HepG2 (cell line): ENCODE results near the gene TP53I3. TPM values are rescaled to one million over a fixed set of nuclear protein-coding genes. Genes with fewer than 3 reads are reported as not detected.
A peak's percentile ranks its signal among the peaks of the same experiment; 100 is the strongest.

ENCODE experiments used
- ATAC-seq: fragments of 200-7000 bp; cut with Tn5 transposase; 3 replicates; pipeline ENCODE4 v1.9.1; 2020; ENCODE audit warnings: mild to moderate bottlenecking, moderate library complexity
- BruUV-seq: library from RNA; stranded (reverse); fragments of 400-500 nt; replicated peaks from 2 replicates; lab custom pipeline; 2021; lab: Mats Ljungman, UMichigan
- CTCF ChIA-PET: fragments of 300-600 bp; formaldehyde crosslinking; extraction: SDS; loops from one replicate; lab custom pipeline; 2021; ENCODE audit warnings: low total read pairs, inconsistent platforms, low intra/inter-chr PET ratio; lab: Yijun Ruan, JAX
- POLR2A ChIA-PET: fragments of 350-600 bp; sonication (Branson Sonifier 250); formaldehyde crosslinking; loops from one replicate; lab custom pipeline; 2020; ENCODE audit warnings: antibody characterized with exemption, inconsistent platforms; lab: Yijun Ruan, JAX
- DNase-seq: peaks from one replicate; pipeline ENCODE4 v3.0.0-alpha.2; 2015; ENCODE audit warnings: low spot score
- FAIRE-seq: peaks from 3 replicates; lab custom pipeline; 2011; peaks lifted over from hg19 to GRCh38; lab: Jason Lieb, UNC
- H2AFZ ChIP-seq: one replicate; pipeline ENCODE4 v1.6.1; 2011; ENCODE audit warnings: low read length, inconsistent platforms
- H3K27ac ChIP-seq: fragments of 300-600 bp; 3 replicates; pipeline ENCODE4 v1.8.0; 2011; ENCODE audit warnings: mixed run types, mild to moderate bottlenecking, mixed read lengths, low read length, inconsistent platforms; ENCODE audit not compliant: insufficient read depth; ENCODE audit errors: extremely low read length
- H3K27me3 ChIP-seq, 2 experiments: fragments of 200-600 bp in 1 of 2; 2 replicates in 1 of 2; 3 replicates in 1 of 2; pipeline versions ENCODE4 v1.6.0 to v1.8.0; 2011; ENCODE audit warnings: low read length in 2 of 2, mild to moderate bottlenecking in 2 of 2, moderate library complexity in 2 of 2, inconsistent platforms in 1 of 2; ENCODE audit not compliant: insufficient read depth in 2 of 2, control insufficient read depth in 1 of 2
- H3K36me3 ChIP-seq, 2 experiments: fragments of 200-600 bp in 1 of 2; replicated peaks in 1 of 2; 2 replicates in 1 of 2; 3 replicates in 1 of 2; pipeline versions ENCODE4 v1.5.1 to v1.8.0; 2011; ENCODE audit warnings: low read length in 2 of 2, inconsistent platforms in 1 of 2; ENCODE audit not compliant: insufficient read depth in 2 of 2, control insufficient read depth in 1 of 2
- H3K4me1 ChIP-seq: 2 replicates; pipeline ENCODE4 v1.5.1; 2012; ENCODE audit warnings: low read length, inconsistent platforms; ENCODE audit not compliant: insufficient read depth
- H3K4me2 ChIP-seq: 2 replicates; pipeline ENCODE4 v1.6.0; 2011; ENCODE audit warnings: low read depth, low read length, inconsistent platforms
- H3K4me3 ChIP-seq, 3 experiments: fragments of 200-600 bp in 1 of 3; sonication (generic), shearing (Covaris generic) in 1 of 3; replicated peaks in 1 of 3; 2 replicates each; pipeline ENCODE4 v1.5.1; 2011 to 2016; ENCODE audit warnings: low read length in 3 of 3, inconsistent platforms in 2 of 3, low read depth in 2 of 3, mild to moderate bottlenecking in 2 of 3, control low read depth in 1 of 3, mixed read lengths in 1 of 3; ENCODE audit not compliant: insufficient read depth in 1 of 3
- H3K79me2 ChIP-seq: one replicate; pipeline ENCODE4 v1.6.1; 2011; ENCODE audit warnings: low read length, inconsistent platforms; ENCODE audit not compliant: insufficient read depth
- H3K9ac ChIP-seq: 2 replicates; pipeline ENCODE4 v1.6.0; 2011; ENCODE audit warnings: mild to moderate bottlenecking, low read depth, low read length, inconsistent platforms; ENCODE audit not compliant: insufficient read depth
- H3K9me3 ChIP-seq: 2 replicates; pipeline ENCODE4 v1.5.1; 2012; ENCODE audit warnings: mild to moderate bottlenecking, low read length
- H4K20me1 ChIP-seq: 2 replicates; pipeline ENCODE4 v1.6.0; 2011; ENCODE audit warnings: inconsistent platforms, mild to moderate bottlenecking, low read length, moderate library complexity; ENCODE audit not compliant: insufficient read depth
- ATF6 ChIP-seq: sonication (generic); formaldehyde crosslinking; conservative IDR thresholded peaks from 2 replicates; pipeline ENCODE4 v1.4.0; 2020; ENCODE audit warnings: missing genetic modification reagents
- CTCF ChIP-seq: sonication (generic); formaldehyde crosslinking; IDR thresholded peaks from 2 replicates; pipeline ENCODE4 v1.5.0; 2020; ENCODE audit warnings: mild to moderate bottlenecking, missing genetic modification reagents, moderate library complexity
- KDM5B ChIP-seq: sonication (generic); formaldehyde crosslinking; IDR thresholded peaks from 2 replicates; pipeline ENCODE4 v1.4.0; 2020; ENCODE audit warnings: missing genetic modification reagents, mild to moderate bottlenecking, borderline replicate concordance
- NONO ChIP-seq, 2 experiments: fragments of 450-650 bp in 1 of 2; sonication (generic) in 1 of 2; formaldehyde crosslinking in 1 of 2; IDR thresholded peaks in 1 of 2; conservative IDR thresholded peaks in 1 of 2; 2 replicates each; pipeline versions ENCODE4 v1.6.1 to v1.8.0; 2017 to 2022; ENCODE audit warnings: mild to moderate bottlenecking in 1 of 2, missing genetic modification reagents in 1 of 2, moderate library complexity in 1 of 2
- PAWR ChIP-seq: sonication (generic); formaldehyde crosslinking; IDR thresholded peaks from 2 replicates; pipeline ENCODE4 v1.4.0; 2020; ENCODE audit warnings: missing genetic modification reagents, mild to moderate bottlenecking, borderline replicate concordance
- ZBTB2 ChIP-seq: sonication (generic); formaldehyde crosslinking; IDR thresholded peaks from 2 replicates; pipeline ENCODE4 v1.8.0; 2022; ENCODE audit warnings: low read depth, missing genetic modification reagents
- ZKSCAN8 ChIP-seq: IDR thresholded peaks from 2 replicates; pipeline ENCODE4 v1.6.1; 2016; ENCODE audit warnings: borderline replicate concordance, missing genetic modification reagents, missing compliant biosample characterization
- ZMAT3 ChIP-seq: sonication (generic); formaldehyde crosslinking; conservative IDR thresholded peaks from 2 replicates; pipeline ENCODE4 v1.7.0; 2021; ENCODE audit warnings: missing genetic modification reagents
- ZNF160 ChIP-seq: sonication (generic); formaldehyde crosslinking; IDR thresholded peaks from 2 replicates; pipeline ENCODE4 v1.8.0; 2022; ENCODE audit warnings: mild to moderate bottlenecking, inconsistent platforms, missing genetic modification reagents
- WGBS: methylation state at CpG from one replicate; pipeline ENCODE4 v1.1.6; 2017; ENCODE audit warnings: low lambda C conversion rate; 5-methylcytosine and 5-hydroxymethylcytosine counted together
- in situ Hi-C: cut with HindIII; loops from 2 replicates; pipeline ENCODE4 v1.10.0; 2017; ENCODE audit warnings: low pct_unique_long_range_greater_than_20kb; ENCODE audit not compliant: extremely low pct_ligation_motif_present
- intact Hi-C: fragments of 100-400 bp; cut with micrococcal nuclease; formaldehyde crosslinking; loops from one replicate; pipeline ENCODE4 v1.10.0; 2022; ENCODE audit not compliant: unreplicated experiment
- polyA plus RNA-seq, 8 experiments: library from polyadenylated mRNA; depleted of rRNA in 3 of 8; stranded (reverse) in 7 of 8; unstranded in 1 of 8; fragments of >200 nt; fragmentation: Illumina TruSeq in 4 of 8; extraction: Trizol in 4 of 8; gene quantifications; 2 replicates each; pipeline versions ENCODE4 v1.2.1 to v1.2.3, GENCODE V29; 2011 to 2016; ENCODE audit warnings: low read depth in 4 of 8, missing spikeins in 1 of 8, mixed read lengths in 1 of 8; ENCODE audit not compliant: insufficient read depth in 1 of 8
- total RNA-seq, 5 experiments: library from RNA; depleted of rRNA; stranded (reverse); fragments of >200 nt; fragmentation: Illumina TruSeq; extraction: Trizol; gene quantifications; 2 replicates each; pipeline ENCODE4 v1.2.3, GENCODE V29; 2016; ENCODE audit warnings: low read depth in 1 of 5
- TF ChIP-seq, protein P1 (sequence below): sonication (generic); formaldehyde crosslinking; IDR thresholded peaks from 2 replicates; pipeline ENCODE4 v1.5.0; 2020; ENCODE audit warnings: mild to moderate bottlenecking, missing genetic modification reagents

The TP53I3 gene
- total and polyA plus RNA-seq, 2 of the 13 experiments (the other 11 are each of a cell fraction or from before 2014, with no cell fraction given), result 25.0 to 44.1 TPM

DNA sequence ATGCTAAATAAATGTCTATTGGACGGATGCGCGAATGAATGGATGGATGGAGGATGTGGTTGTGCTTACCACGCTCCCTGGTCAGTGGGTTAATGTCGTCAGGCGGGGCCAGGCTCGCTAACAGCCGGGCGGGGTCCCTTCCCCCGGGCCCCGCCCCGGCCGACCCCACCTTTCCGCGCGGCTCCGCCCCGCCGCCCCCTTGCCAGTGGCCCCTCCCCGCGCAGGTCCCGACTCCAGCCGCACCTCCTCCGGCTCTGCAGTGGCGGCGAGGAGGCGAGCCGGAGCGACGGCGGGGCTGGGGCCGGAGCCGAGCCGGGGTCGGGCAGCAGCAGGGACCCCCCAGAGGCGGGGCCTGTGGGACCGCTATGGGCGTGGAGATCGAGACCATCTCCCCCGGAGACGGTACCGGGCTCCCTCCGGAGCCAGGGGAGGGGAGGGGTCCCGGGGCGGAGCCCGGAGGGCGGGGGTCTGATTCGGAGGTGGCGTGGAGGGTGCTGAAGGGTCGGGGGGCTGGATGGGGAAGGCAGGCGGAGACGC is 35.1 kb downstream of the TP53I3 start, which contains the start of gene FKBP1B:
TSS of gene FKBP1B (plus strand) at position 257 of the 537 bp plus-strand sequence. CDS start at position 366, 109 bp downstream.
- ChIA-PET CTCF (no interaction called here), POLR2A (interaction anchor here (0.7 to 5.4 kb wide), 11 partner anchors 12 to 122 kb away, joined by 3 to 76 read pairs (median 10); partner anchors contain the start of genes ATAD2B, SF3B6 and TP53I3)
- peaks cover 69% of the 10 kb centered on the region for H3K4me1 ChIP-seq
- H3K4me3 ChIP-seq, result peak within 1 kb of the TSS; percentile 92 to 95 (median 94)
- BruUV-seq, result no TSS peak
- H3K9me3 ChIP-seq, result no peaks in the 10 kb centered on the region
- ATAC-seq (peak; percentile 41), FAIRE-seq (no peak), DNase-seq (peak; percentile 60)
- 17% methylated on average over 4 of the region's 52 CpGs for WGBS
- intact Hi-C loops, result no loop called here
- H4K20me1 ChIP-seq, result no peaks in the 10 kb centered on the region
- peaks cover 0 to 2% of the 10 kb centered on the region in 2 experiments; a peak in 3 of 5 replicates for H3K36me3 ChIP-seq
- peak within 1 kb of the TSS; percentile 45 for H3K27ac ChIP-seq
- no peaks in the 10 kb centered on the region; a peak in 2 of 5 replicates for H3K27me3 ChIP-seq
- peak within 1 kb of the TSS; percentile 82 for H3K4me2 ChIP-seq
- peaks cover 30% of the 10 kb centered on the region for H3K79me2 ChIP-seq
- H2AFZ ChIP-seq, result no peak within 1 kb of the TSS
- in situ Hi-C loops, result no loop called here
- H3K9ac ChIP-seq, result peak within 1 kb of the TSS; percentile 77
- no peak for TF ChIP-seq PAWR
- TF ChIP-seq KDM5B (CRISPR knock-in tag), result no peak; the same call in 1 of the 2 replicates
- no peak for TF ChIP-seq ZNF160 (CRISPR knock-in tag)
- TF ChIP-seq CTCF (CRISPR knock-in tag), result no peak
- TF ChIP-seq ZMAT3, result no peak
- TF ChIP-seq ATF6 (CRISPR knock-in tag), result 0 out of 2 replicates have a peak, but pooled peaks have one; percentile 39
- TF ChIP-seq ZBTB2 (CRISPR knock-in tag), result no peak
- TF ChIP-seq, protein P1, sequence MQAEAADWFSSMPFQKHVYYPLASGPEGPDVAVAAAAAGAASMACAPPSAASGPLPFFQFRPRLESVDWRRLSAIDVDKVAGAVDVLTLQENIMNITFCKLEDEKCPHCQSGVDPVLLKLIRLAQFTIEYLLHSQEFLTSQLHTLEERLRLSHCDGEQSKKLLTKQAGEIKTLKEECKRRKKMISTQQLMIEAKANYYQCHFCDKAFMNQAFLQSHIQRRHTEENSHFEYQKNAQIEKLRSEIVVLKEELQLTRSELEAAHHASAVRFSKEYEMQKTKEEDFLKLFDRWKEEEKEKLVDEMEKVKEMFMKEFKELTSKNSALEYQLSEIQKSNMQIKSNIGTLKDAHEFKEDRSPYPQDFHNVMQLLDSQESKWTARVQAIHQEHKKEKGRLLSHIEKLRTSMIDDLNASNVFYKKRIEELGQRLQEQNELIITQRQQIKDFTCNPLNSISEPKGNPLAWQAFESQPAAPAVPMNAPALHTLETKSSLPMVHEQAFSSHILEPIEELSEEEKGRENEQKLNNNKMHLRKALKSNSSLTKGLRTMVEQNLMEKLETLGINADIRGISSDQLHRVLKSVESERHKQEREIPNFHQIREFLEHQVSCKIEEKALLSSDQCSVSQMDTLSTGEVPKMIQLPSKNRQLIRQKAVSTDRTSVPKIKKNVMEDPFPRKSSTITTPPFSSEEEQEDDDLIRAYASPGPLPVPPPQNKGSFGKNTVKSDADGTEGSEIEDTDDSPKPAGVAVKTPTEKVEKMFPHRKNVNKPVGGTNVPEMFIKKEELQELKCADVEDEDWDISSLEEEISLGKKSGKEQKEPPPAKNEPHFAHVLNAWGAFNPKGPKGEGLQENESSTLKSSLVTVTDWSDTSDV (CRISPR knock-in tag), result no peak
- TF ChIP-seq ZKSCAN8, result no peak
- TF ChIP-seq NONO (IDR thresholded peaks at IDR 0.05), result no peak
- 0 out of 2 replicates have a peak, but pooled peaks have one; percentile 10 for TF ChIP-seq NONO (CRISPR knock-in tag; conservative IDR thresholded peaks at IDR 0.05)
